GM10847 (cell line): ENCODE measurements around the gene EEFSEC.

Source experiments
- POLR2A ChIP-seq: IDR thresholded peaks from 2 replicates; pipeline ENCODE4 v1.6.1; 2011; ENCODE audit not compliant: insufficient read length; ENCODE audit errors: extremely low read depth

Gene EEFSEC

GRCh38 chr3:128173200-128173599 lies 19.9 kb downstream of the EEFSEC start:
- TF ChIP-seq POLR2A = no peak

- TF ChIP-seq POLR2A = no peak
These were observed 20.6 kb downstream of the EEFSEC start for GRCh38 chr3:128173849-128174248.

- TF ChIP-seq POLR2A = no peak
These were observed 21.7 kb downstream of the EEFSEC start for GRCh38 chr3:128174675-128175590.

GRCh38 chr3:128175768-128176167 lies 22.5 kb downstream of the EEFSEC start:
- TF ChIP-seq POLR2A = no peak

GRCh38 chr3:128176276-128176833 lies 23.1 kb downstream of the EEFSEC start:
- no peak for TF ChIP-seq POLR2A

GRCh38 chr3:128177865-128178264 lies 24.6 kb downstream of the EEFSEC start:
- no peak for TF ChIP-seq POLR2A

GRCh38 chr3:128178782-128179483 lies 25.7 kb downstream of the EEFSEC start:
- no peak for TF ChIP-seq POLR2A

- no peak for TF ChIP-seq POLR2A
These were observed 26.2 kb downstream of the EEFSEC start for GRCh38 chr3:128179484-128179819.

GRCh38 chr3:128180436-128180835 lies 27.2 kb downstream of the EEFSEC start:
- no peak for TF ChIP-seq POLR2A

GRCh38 chr3:128180913-128181312 lies 27.6 kb downstream of the EEFSEC start:
- TF ChIP-seq POLR2A = no peak

GRCh38 chr3:128182656-128183055 lies 29.4 kb downstream of the EEFSEC start:
- TF ChIP-seq POLR2A = no peak

GRCh38 chr3:128185630-128186447 lies 32.6 kb downstream of the EEFSEC start:
- no peak for TF ChIP-seq POLR2A

- TF ChIP-seq POLR2A = no peak
These were observed 34.2 kb downstream of the EEFSEC start for GRCh38 chr3:128187495-128187894.

GRCh38 chr3:128188326-128188725 lies 35.0 kb downstream of the EEFSEC start:
- TF ChIP-seq POLR2A = no peak

GRCh38 chr3:128188956-128189355 lies 35.7 kb downstream of the EEFSEC start:
- TF ChIP-seq POLR2A = no peak
